CD4-positive, alpha-beta memory T cell (primary cell): ENCODE data around the gene KCNIP4. TPM values are rescaled to one million over a fixed set of nuclear protein-coding genes. Genes with fewer than 3 reads are reported as not detected.

Source experiments
- CTCF ChIA-PET: fragments of 350-600 bp; sonication (Branson Sonifier 250); formaldehyde crosslinking; loops from one replicate; lab custom pipeline; 2021; ENCODE audit warnings: inconsistent platforms; ENCODE audit not compliant: partially characterized antibody; lab: Charles Lee
- POLR2A ChIA-PET: fragments of 350-600 bp; sonication (Branson Sonifier 250); formaldehyde crosslinking; loops from one replicate; lab custom pipeline; 2021; ENCODE audit not compliant: partially characterized antibody; lab: Charles Lee
- DNase-seq, 5 donors: peaks; one replicate each; pipeline versions ENCODE4 v3.0.0 to v3.0.0-alpha.2; 2020 to 2022; ENCODE audit warnings: mixed read lengths in 1 of 5
- H3K27ac ChIP-seq: one replicate; pipeline ENCODE4 v1.7.0; 2013; ENCODE audit warnings: low read depth, low read length
- H3K27me3 ChIP-seq: 2 replicates; pipeline ENCODE4 v1.7.0; 2013; ENCODE audit warnings: mild to moderate bottlenecking, low read length, moderate library complexity; ENCODE audit not compliant: insufficient read depth
- H3K36me3 ChIP-seq: 2 replicates; pipeline ENCODE4 v1.7.0; 2013; ENCODE audit warnings: mild to moderate bottlenecking, low read length, moderate library complexity; ENCODE audit not compliant: insufficient read depth
- H3K4me1 ChIP-seq: 2 replicates; pipeline ENCODE4 v1.7.0; 2013; ENCODE audit warnings: mild to moderate bottlenecking, low read length, moderate library complexity; ENCODE audit not compliant: insufficient read depth
- H3K4me3 ChIP-seq, 2 donors: one replicate each; pipeline ENCODE4 v1.7.0; 2013; ENCODE audit warnings: low read length in 2 of 2, mild to moderate bottlenecking in 1 of 2
- H3K9me3 ChIP-seq, 2 donors: one replicate each; pipeline ENCODE4 v1.7.0; 2013; ENCODE audit warnings: low read length in 2 of 2, control low read depth in 1 of 2; ENCODE audit not compliant: control insufficient read depth in 1 of 2
- H3K27ac Mint-ChIP-seq, 7 donors: one replicate each; pipeline ENCODE4 v1.8.0; 2020 to 2021; ENCODE audit warnings: mixed read lengths in 7 of 7, mild to moderate bottlenecking in 6 of 7, inconsistent platforms in 3 of 7, moderate library complexity in 3 of 7
- H3K27me3 Mint-ChIP-seq, 2 donors: one replicate each; pipeline ENCODE4 v1.8.0; 2020 to 2021; ENCODE audit warnings: mixed read lengths in 2 of 2
- H3K36me3 Mint-ChIP-seq, 2 donors: one replicate each; pipeline ENCODE4 v1.8.0; 2020 to 2021; ENCODE audit warnings: mixed read lengths in 2 of 2, inconsistent platforms in 1 of 2, mild to moderate bottlenecking in 1 of 2
- H3K4me1 Mint-ChIP-seq, 4 donors: one replicate each; pipeline ENCODE4 v1.8.0; 2020 to 2021; ENCODE audit warnings: mixed read lengths in 4 of 4, mild to moderate bottlenecking in 1 of 4
- H3K4me3 Mint-ChIP-seq, 8 donors: one replicate each; pipeline ENCODE4 v1.8.0; 2020 to 2021; ENCODE audit warnings: mixed read lengths in 8 of 8, mild to moderate bottlenecking in 7 of 8, moderate library complexity in 6 of 8, inconsistent platforms in 3 of 8
- H3K9me3 Mint-ChIP-seq, 8 donors: one replicate each; pipeline ENCODE4 v1.8.0; 2020 to 2021; ENCODE audit warnings: mixed read lengths in 8 of 8, mild to moderate bottlenecking in 5 of 8, inconsistent platforms in 3 of 8, moderate library complexity in 1 of 8
- intact Hi-C: fragments of 100-400 bp; cut with micrococcal nuclease; formaldehyde crosslinking; loops from one replicate; pipeline ENCODE4 v1.15.1; 2023
- polyA plus RNA-seq, 2 donors: library from polyadenylated mRNA; unstranded; fragments of 300-500 nt; fragmentation: Illumina TruSeq; gene quantifications; one replicate each; pipeline ENCODE4 v1.2.3, GENCODE V29; 2021
- total RNA-seq, 2 experiments: library from RNA; stranded (reverse); gene quantifications; one replicate each; pipeline ENCODE4 v1.2.3, GENCODE V29; 2021

KCNIP4 gene
- total and polyA plus RNA-seq, 4 experiments from 2014 or later: 0.11 to 0.26 TPM; not detected in 2

DNA sequence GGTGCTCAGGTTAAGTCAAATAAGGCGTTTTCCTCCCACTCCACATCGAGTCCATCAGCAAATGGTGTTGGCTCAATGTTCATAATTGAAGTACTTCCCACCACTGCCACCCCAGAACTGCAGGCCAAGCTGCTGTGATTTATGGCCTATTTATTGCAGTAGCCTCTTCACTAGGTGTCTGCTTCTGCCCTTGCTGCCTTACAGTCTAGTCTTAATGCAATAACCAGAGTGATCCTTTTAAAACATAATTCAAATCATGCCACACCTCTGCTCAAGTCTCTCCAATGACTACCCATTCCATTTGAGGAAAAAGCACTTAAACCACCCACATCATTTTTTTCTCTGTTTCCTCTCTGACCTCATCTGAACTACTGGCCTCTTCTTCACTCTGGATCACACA lies 220.3 kb downstream of the KCNIP4 start:
- H3K4me1 Mint-ChIP-seq: no peaks in the 10 kb centered on the region
- no peak overlapping the region for H3K4me3 ChIP-seq
- no peaks in the 10 kb centered on the region for H3K36me3 ChIP-seq
- no peak overlapping the region for H3K27ac Mint-ChIP-seq
- no peak overlapping the region for H3K4me3 Mint-ChIP-seq
- CTCF ChIA-PET: no interaction called here
- no peak for DNase-seq
- no peaks in the 10 kb centered on the region for H3K27me3 ChIP-seq
- no peak overlapping the region for H3K27ac ChIP-seq
- intact Hi-C loops: no loop called here
- peaks cover 0 to 8% (median 3%) of the 10 kb centered on the region in 8 donors for H3K9me3 Mint-ChIP-seq
- no peaks in the 10 kb centered on the region for H3K36me3 Mint-ChIP-seq
- no peaks in the 10 kb centered on the region for H3K9me3 ChIP-seq
- peaks cover 0 to 3% of the 10 kb centered on the region in 2 donors for H3K27me3 Mint-ChIP-seq
- no peaks in the 10 kb centered on the region for H3K4me1 ChIP-seq
- POLR2A ChIA-PET: no interaction called here

DNA sequence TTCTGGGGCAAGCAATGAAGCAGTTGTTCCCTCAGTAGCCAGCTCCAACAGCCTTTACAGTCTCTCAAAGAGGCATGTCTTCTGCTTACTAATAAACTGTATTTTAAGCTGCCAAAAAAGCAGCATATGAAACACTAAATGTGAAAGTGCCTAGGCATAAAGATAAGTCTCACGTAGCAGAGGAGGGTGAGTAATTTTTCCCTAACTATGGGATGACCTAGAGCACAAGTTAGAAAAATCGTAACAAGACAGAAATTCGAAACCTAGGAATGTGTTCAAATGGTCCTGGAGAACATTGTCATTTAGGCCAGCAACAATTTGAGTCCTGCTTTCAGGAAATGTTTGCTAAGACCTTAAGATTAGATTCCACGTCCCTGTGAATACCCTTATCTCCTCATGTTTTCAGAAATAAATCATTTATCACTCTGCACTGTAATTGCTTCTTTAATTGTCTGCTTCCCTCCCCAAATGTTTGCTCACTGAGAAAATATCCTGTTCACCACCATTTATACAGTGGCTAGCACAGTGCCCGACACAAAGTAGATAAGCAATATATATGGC lies 222.2 kb downstream of the KCNIP4 start:
- Histone ChIP-seq H3K9me3 (no peaks in the 10 kb centered on the region), H3K27ac (no peak overlapping the region), H3K27me3 (no peaks in the 10 kb centered on the region), H3K4me1 (no peaks in the 10 kb centered on the region), H3K4me3 (no peak overlapping the region), H3K36me3 (no peaks in the 10 kb centered on the region)
- CTCF ChIA-PET: no interaction called here
- Mint-ChIP-seq H3K4me3 (no peak overlapping the region), H3K4me1 (no peaks in the 10 kb centered on the region), H3K27ac (no peak overlapping the region), H3K27me3 (peaks cover 0 to 3% of the 10 kb centered on the region in 2 donors), H3K36me3 (no peaks in the 10 kb centered on the region), H3K9me3 (peaks cover 0 to 8% (median 3%) of the 10 kb centered on the region in 8 donors)
- DNase-seq: no peak
- intact Hi-C loops: no loop called here
- POLR2A ChIA-PET: no interaction called here

DNA sequence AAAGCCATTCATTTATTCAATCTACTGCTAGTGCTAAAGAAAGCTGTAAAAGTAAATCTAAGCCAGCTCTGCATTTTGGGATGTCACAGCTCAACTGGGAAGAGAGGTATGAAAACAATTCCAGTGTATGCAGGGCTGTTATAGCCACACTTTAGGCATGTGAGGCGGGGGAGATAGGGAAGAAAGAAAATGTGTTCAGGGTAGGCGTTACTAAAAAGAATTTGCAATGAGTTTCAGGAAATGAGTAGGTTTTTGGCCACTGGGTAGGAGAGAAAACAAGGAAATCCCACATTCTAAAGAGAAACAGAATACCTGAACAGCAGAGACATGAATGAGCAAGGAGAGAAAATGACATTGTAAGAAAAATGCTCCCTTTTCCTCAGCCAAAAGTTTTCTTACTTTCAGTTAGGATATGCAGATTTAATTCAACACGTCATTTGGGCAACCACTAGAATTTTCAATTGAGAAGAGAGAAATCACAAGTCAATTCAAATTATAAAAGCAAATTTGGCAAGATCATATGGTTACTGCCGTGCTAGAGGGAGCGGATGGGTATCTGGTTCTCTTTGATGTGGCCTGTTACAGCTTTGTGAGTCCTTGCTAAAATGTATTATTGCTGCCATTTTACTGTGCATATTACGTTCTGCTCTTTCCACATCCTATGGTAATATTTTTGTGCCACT lies 226.3 kb downstream of the KCNIP4 start:
- POLR2A ChIA-PET: no interaction called here
- no peak for DNase-seq

DNA sequence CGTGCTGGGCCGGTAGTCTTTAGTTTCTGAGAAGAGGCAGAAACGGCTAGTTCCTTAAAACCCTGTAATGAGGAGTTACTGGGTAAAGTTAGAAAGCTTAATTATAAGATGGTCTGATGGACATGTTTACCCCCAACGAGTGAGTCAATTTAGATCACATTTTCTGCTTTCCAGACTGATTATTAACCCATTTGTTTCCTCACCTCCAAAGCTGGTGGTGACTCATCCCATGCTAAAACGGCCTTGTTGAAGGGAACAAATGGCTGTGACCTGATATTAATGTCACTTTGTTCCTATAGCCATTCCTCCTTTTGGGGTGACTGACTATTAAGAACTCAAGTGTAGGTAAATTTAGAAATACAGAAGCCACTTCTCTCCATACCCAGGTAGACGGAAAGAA lies 232.0 kb downstream of the KCNIP4 start:
- Histone ChIP-seq H3K27me3 (no peaks in the 10 kb centered on the region), H3K9me3 (no peaks in the 10 kb centered on the region), H3K4me1 (no peaks in the 10 kb centered on the region), H3K27ac (no peak overlapping the region), H3K36me3 (no peaks in the 10 kb centered on the region), H3K4me3 (no peak overlapping the region)
- Mint-ChIP-seq H3K4me1 (no peaks in the 10 kb centered on the region), H3K27ac (no peak overlapping the region), H3K27me3 (no peaks in the 10 kb centered on the region), H3K4me3 (no peak overlapping the region), H3K9me3 (peaks cover 0 to 10% (median 1%) of the 10 kb centered on the region in 8 donors), H3K36me3 (no peaks in the 10 kb centered on the region)
- ChIA-PET POLR2A (no interaction called here), CTCF (no interaction called here)
- intact Hi-C loops: no loop called here
- no peak for DNase-seq

More for the DNA sequence above, 226.3 kb downstream of the KCNIP4 start:
- Histone ChIP-seq H3K36me3 (no peaks in the 10 kb centered on the region), H3K27ac (no peak overlapping the region), H3K4me1 (no peaks in the 10 kb centered on the region), H3K27me3 (no peaks in the 10 kb centered on the region), H3K4me3 (no peak overlapping the region), H3K9me3 (no peaks in the 10 kb centered on the region)
- Mint-ChIP-seq H3K4me3 (no peak overlapping the region), H3K9me3 (peaks cover 0 to 6% (median under 1%) of the 10 kb centered on the region in 8 donors), H3K36me3 (no peaks in the 10 kb centered on the region), H3K4me1 (no peaks in the 10 kb centered on the region), H3K27ac (no peak overlapping the region), H3K27me3 (peaks cover 0 to 1% of the 10 kb centered on the region in 2 donors)
- intact Hi-C loops: no loop called here
- CTCF ChIA-PET: no interaction called here

DNA sequence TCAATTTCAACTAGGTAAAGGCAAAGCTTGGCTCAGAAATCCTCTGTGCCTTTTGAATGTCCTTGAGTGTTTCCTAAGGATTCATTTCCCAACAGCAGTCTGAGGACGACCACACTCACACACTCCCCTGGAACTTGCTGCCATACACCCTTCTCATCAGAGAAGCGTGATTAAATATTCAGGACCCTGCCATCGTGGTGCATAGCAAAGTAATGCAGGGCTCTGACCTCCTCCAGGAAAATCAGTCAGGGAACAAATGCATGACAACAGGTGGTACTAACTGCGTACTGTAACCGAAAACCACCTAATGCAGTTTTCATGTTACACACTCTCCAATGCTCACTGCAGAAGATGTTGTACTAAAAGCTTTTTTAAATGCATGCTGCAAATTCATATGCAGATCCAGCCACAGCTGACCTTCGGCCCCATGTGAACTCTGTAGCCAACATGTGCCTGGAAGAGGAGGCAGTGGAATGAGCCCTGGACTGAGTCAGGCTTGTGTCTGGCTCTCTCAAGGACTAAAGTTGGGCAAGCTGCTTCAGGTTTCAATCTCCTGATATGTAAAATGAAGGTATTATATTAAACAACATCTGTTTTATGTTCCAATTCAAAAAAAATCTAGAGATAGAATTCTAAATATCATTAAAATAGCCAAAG lies 238.3 kb downstream of the KCNIP4 start:
- H3K4me1 ChIP-seq: no peaks in the 10 kb centered on the region
- Mint-ChIP-seq H3K9me3 (peaks cover 0 to 7% (median under 1%) of the 10 kb centered on the region in 8 donors), H3K4me3 (no peak overlapping the region), H3K27ac (no peak overlapping the region), H3K36me3 (no peaks in the 10 kb centered on the region), H3K27me3 (peaks cover 0 to 2% of the 10 kb centered on the region in 2 donors), H3K4me1 (no peaks in the 10 kb centered on the region)
- ChIA-PET POLR2A (no interaction called here), CTCF (no interaction called here)
- H3K4me3 ChIP-seq: no peak overlapping the region
- intact Hi-C loops: no loop called here
- no peaks in the 10 kb centered on the region for H3K36me3 ChIP-seq
- no peaks in the 10 kb centered on the region for H3K9me3 ChIP-seq
- DNase-seq: no peak
- H3K27ac ChIP-seq: no peak overlapping the region
- H3K27me3 ChIP-seq: no peaks in the 10 kb centered on the region

DNA sequence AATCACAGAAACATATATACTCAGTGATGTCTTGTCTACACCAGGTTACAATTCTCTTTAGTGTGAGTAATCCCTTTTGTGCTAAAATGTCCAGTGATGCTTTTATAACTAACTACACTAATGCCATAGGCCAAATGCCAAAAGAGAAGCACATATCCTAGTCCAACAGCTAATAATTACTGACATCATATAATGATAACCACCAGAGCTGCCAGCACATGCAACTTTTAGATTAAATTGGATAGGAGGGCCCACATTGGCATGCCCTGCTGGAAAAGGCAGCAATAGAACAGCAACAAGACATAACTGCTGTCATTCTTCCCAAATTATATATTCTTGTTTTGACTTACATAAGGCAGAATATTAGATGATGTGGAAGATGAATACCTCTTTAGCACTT lies 238.8 kb downstream of the KCNIP4 start:
- Histone ChIP-seq H3K27ac (no peak overlapping the region), H3K9me3 (no peaks in the 10 kb centered on the region), H3K27me3 (no peaks in the 10 kb centered on the region), H3K4me3 (no peak overlapping the region), H3K4me1 (no peaks in the 10 kb centered on the region), H3K36me3 (no peaks in the 10 kb centered on the region)
- Mint-ChIP-seq H3K4me3 (no peak overlapping the region), H3K36me3 (no peaks in the 10 kb centered on the region), H3K9me3 (peaks cover 0 to 7% (median under 1%) of the 10 kb centered on the region in 8 donors), H3K4me1 (no peaks in the 10 kb centered on the region), H3K27ac (no peak overlapping the region), H3K27me3 (peaks cover 0 to 2% of the 10 kb centered on the region in 2 donors)
- intact Hi-C loops: no loop called here
- no peak for DNase-seq
- POLR2A ChIA-PET: no interaction called here
- CTCF ChIA-PET: no interaction called here

DNA sequence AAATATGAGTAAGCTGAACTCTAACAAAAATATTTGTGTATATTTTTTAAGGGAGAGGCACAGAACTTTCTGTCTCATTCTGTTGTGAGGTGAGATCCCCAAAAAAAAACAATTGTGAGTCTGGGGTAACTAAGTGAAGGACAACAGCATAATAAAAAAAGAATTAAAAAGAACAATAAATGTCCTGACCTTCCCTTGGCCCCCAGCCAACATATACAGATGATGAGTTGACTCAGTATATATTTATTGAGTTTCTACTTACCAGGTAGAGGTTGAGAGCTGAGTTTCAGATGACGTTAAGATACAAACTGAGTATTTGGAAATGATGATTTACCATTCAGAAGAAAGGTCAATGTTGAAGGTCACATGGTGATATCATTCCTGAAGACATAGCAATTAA lies 239.5 kb downstream of the KCNIP4 start:
- H3K9me3 Mint-ChIP-seq: peaks cover 0 to 7% (median under 1%) of the 10 kb centered on the region in 8 donors
- Histone ChIP-seq H3K27ac (no peak overlapping the region), H3K27me3 (no peaks in the 10 kb centered on the region), H3K4me3 (no peak overlapping the region), H3K36me3 (no peaks in the 10 kb centered on the region), H3K4me1 (no peaks in the 10 kb centered on the region), H3K9me3 (no peaks in the 10 kb centered on the region)
- intact Hi-C loops: no loop called here
- DNase-seq: no peak
- ChIA-PET CTCF (no interaction called here), POLR2A (no interaction called here)
- H3K36me3 Mint-ChIP-seq: no peaks in the 10 kb centered on the region
- H3K4me1 Mint-ChIP-seq: no peaks in the 10 kb centered on the region
- peaks cover 0 to 2% of the 10 kb centered on the region in 2 donors for H3K27me3 Mint-ChIP-seq
- H3K4me3 Mint-ChIP-seq: no peak overlapping the region
- no peak overlapping the region for H3K27ac Mint-ChIP-seq
